Heart left ventricle (tissue), 13 donors: ENCODE results near the gene LRRC46.

Source experiments
- CTCF ChIP-seq, 12 donors: fragments of 200-600 bp; sonication (generic) in 4 of 12; IDR thresholded peaks; one replicate each; pipeline versions ENCODE4 v1.5.0 to v1.8.0; 2018 to 2022; ENCODE audit warnings: antibody characterized with exemption in 12 of 12, mild to moderate bottlenecking in 5 of 12
- POLR2A ChIP-seq, 2 donors: fragments of 450-650 bp; IDR thresholded peaks; one replicate each; pipeline ENCODE4 v1.6.1; 2017; ENCODE audit warnings: antibody characterized with exemption in 2 of 2, mild to moderate bottlenecking in 2 of 2, moderate library complexity in 2 of 2
- donor health status: ischemic (EF 13 %, LVEDD 7.1; RV severe dilation, severe dysfunction).
- donor health status: DM: no; HTN: yes; CAD: no.
- donor health status: DM: no; HTN: no; CAD: no.
- donor health status: ischemic (EF 25% LVEDD 6.9; RV normal size, moderate dysfunction).
- donor health status: ischemic (EF 25% LVEDD 5.7; RV mildly dilated, moderate dysfunction).
- donor health status: ischemic (EF 35%, LVEDD 5.7; RV mildly dilated, moderate dysfunction).
- donor health status: nonischemic (EF 11% LVEDD 7.7; RV severe dilation, severe dysfunction).
- donor health status: DM: yes; HTN: yes; CAD: no.
- donor health status: PGD.
- donor health status: ischemic (EF 29% LVEDD 5.4; RV normal size, mild dysfunction).
- donor health status: nonischemic (EF 23%, LVEDD 6.1; RV moderate dilation, normal function).

- no peak for TF ChIP-seq CTCF (IDR thresholded peaks at IDR 0.05)
- no peak for TF ChIP-seq POLR2A (IDR thresholded peaks at IDR 0.05)
Observed at GRCh38 chr17:47871048-47871447, 39.6 kb downstream of the LRRC46 start.
